HepG2 (cell line): ENCODE measurements around the gene PDZD4. TPM values are rescaled to one million over a fixed set of nuclear protein-coding genes. Genes with fewer than 3 reads are reported as not detected.

Experiments
- ATAC-seq: fragments of 200-7000 bp; cut with Tn5 transposase; 3 replicates; pipeline ENCODE4 v1.9.1; 2020; ENCODE audit warnings: mild to moderate bottlenecking, moderate library complexity
- BruUV-seq: library from RNA; stranded (reverse); fragments of 400-500 nt; replicated peaks from 2 replicates; lab custom pipeline; 2021; lab: Mats Ljungman, UMichigan
- CTCF ChIA-PET: fragments of 300-600 bp; formaldehyde crosslinking; extraction: SDS; loops from one replicate; lab custom pipeline; 2021; ENCODE audit warnings: low total read pairs, inconsistent platforms, low intra/inter-chr PET ratio; lab: Yijun Ruan, JAX
- POLR2A ChIA-PET: fragments of 350-600 bp; sonication (Branson Sonifier 250); formaldehyde crosslinking; loops from one replicate; lab custom pipeline; 2020; ENCODE audit warnings: antibody characterized with exemption, inconsistent platforms; lab: Yijun Ruan, JAX
- DNase-seq: peaks from one replicate; pipeline ENCODE4 v3.0.0-alpha.2; 2015; ENCODE audit warnings: low spot score
- FAIRE-seq: peaks from 3 replicates; lab custom pipeline; 2011; peaks lifted over from hg19 to GRCh38; lab: Jason Lieb, UNC
- H2AFZ ChIP-seq: one replicate; pipeline ENCODE4 v1.6.1; 2011; ENCODE audit warnings: low read length, inconsistent platforms
- H3K27ac ChIP-seq: fragments of 300-600 bp; 3 replicates; pipeline ENCODE4 v1.8.0; 2011; ENCODE audit warnings: mixed run types, mild to moderate bottlenecking, mixed read lengths, low read length, inconsistent platforms; ENCODE audit not compliant: insufficient read depth; ENCODE audit errors: extremely low read length
- H3K27me3 ChIP-seq, 2 experiments: fragments of 200-600 bp in 1 of 2; 2 replicates in 1 of 2; 3 replicates in 1 of 2; pipeline versions ENCODE4 v1.6.0 to v1.8.0; 2011; ENCODE audit warnings: low read length in 2 of 2, mild to moderate bottlenecking in 2 of 2, moderate library complexity in 2 of 2, inconsistent platforms in 1 of 2; ENCODE audit not compliant: insufficient read depth in 2 of 2, control insufficient read depth in 1 of 2
- H3K36me3 ChIP-seq, 2 experiments: fragments of 200-600 bp in 1 of 2; replicated peaks in 1 of 2; 2 replicates in 1 of 2; 3 replicates in 1 of 2; pipeline versions ENCODE4 v1.5.1 to v1.8.0; 2011; ENCODE audit warnings: low read length in 2 of 2, inconsistent platforms in 1 of 2; ENCODE audit not compliant: insufficient read depth in 2 of 2, control insufficient read depth in 1 of 2
- H3K4me1 ChIP-seq: 2 replicates; pipeline ENCODE4 v1.5.1; 2012; ENCODE audit warnings: low read length, inconsistent platforms; ENCODE audit not compliant: insufficient read depth
- H3K4me2 ChIP-seq: 2 replicates; pipeline ENCODE4 v1.6.0; 2011; ENCODE audit warnings: low read depth, low read length, inconsistent platforms
- H3K4me3 ChIP-seq, 3 experiments: fragments of 200-600 bp in 1 of 3; sonication (generic), shearing (Covaris generic) in 1 of 3; replicated peaks in 1 of 3; 2 replicates each; pipeline ENCODE4 v1.5.1; 2011 to 2016; ENCODE audit warnings: low read length in 3 of 3, inconsistent platforms in 2 of 3, low read depth in 2 of 3, mild to moderate bottlenecking in 2 of 3, control low read depth in 1 of 3, mixed read lengths in 1 of 3; ENCODE audit not compliant: insufficient read depth in 1 of 3
- H3K79me2 ChIP-seq: one replicate; pipeline ENCODE4 v1.6.1; 2011; ENCODE audit warnings: low read length, inconsistent platforms; ENCODE audit not compliant: insufficient read depth
- H3K9ac ChIP-seq: 2 replicates; pipeline ENCODE4 v1.6.0; 2011; ENCODE audit warnings: mild to moderate bottlenecking, low read depth, low read length, inconsistent platforms; ENCODE audit not compliant: insufficient read depth
- H3K9me3 ChIP-seq: 2 replicates; pipeline ENCODE4 v1.5.1; 2012; ENCODE audit warnings: mild to moderate bottlenecking, low read length
- H4K20me1 ChIP-seq: 2 replicates; pipeline ENCODE4 v1.6.0; 2011; ENCODE audit warnings: inconsistent platforms, mild to moderate bottlenecking, low read length, moderate library complexity; ENCODE audit not compliant: insufficient read depth
- BRD4 ChIP-seq: sonication (generic); formaldehyde crosslinking; IDR thresholded peaks from 2 replicates; pipeline ENCODE4 v1.4.0; 2020; ENCODE audit warnings: missing genetic modification reagents
- EZH2 ChIP-seq: conservative IDR thresholded peaks from 2 replicates; pipeline ENCODE4 v1.6.1; 2012; ENCODE audit warnings: mild to moderate bottlenecking, low read depth, low read length, moderate library complexity
- KDM6A ChIP-seq: IDR thresholded peaks from 2 replicates; pipeline ENCODE4 v1.6.1; 2016; ENCODE audit warnings: low read depth
- ZBTB49 ChIP-seq: sonication (generic); formaldehyde crosslinking; IDR thresholded peaks from 2 replicates; pipeline ENCODE4 v1.4.0; 2020; ENCODE audit warnings: missing genetic modification reagents, borderline replicate concordance
- ZNF775 ChIP-seq: sonication (generic); formaldehyde crosslinking; IDR thresholded peaks from 2 replicates; pipeline ENCODE4 v1.4.0; 2020; ENCODE audit warnings: missing genetic modification reagents, mild to moderate bottlenecking, moderate library complexity, borderline replicate concordance
- WGBS: methylation state at CpG from one replicate; pipeline ENCODE4 v1.1.6; 2017; ENCODE audit warnings: low lambda C conversion rate; 5-methylcytosine and 5-hydroxymethylcytosine counted together
- in situ Hi-C: cut with HindIII; loops from 2 replicates; pipeline ENCODE4 v1.10.0; 2017; ENCODE audit warnings: low pct_unique_long_range_greater_than_20kb; ENCODE audit not compliant: extremely low pct_ligation_motif_present
- intact Hi-C: fragments of 100-400 bp; cut with micrococcal nuclease; formaldehyde crosslinking; loops from one replicate; pipeline ENCODE4 v1.10.0; 2022; ENCODE audit not compliant: unreplicated experiment
- polyA plus RNA-seq, 8 experiments: library from polyadenylated mRNA; depleted of rRNA in 3 of 8; stranded (reverse) in 7 of 8; unstranded in 1 of 8; fragments of >200 nt; fragmentation: Illumina TruSeq in 4 of 8; extraction: Trizol in 4 of 8; gene quantifications; 2 replicates each; pipeline versions ENCODE4 v1.2.1 to v1.2.3, GENCODE V29; 2011 to 2016; ENCODE audit warnings: low read depth in 4 of 8, missing spikeins in 1 of 8, mixed read lengths in 1 of 8; ENCODE audit not compliant: insufficient read depth in 1 of 8
- total RNA-seq, 5 experiments: library from RNA; depleted of rRNA; stranded (reverse); fragments of >200 nt; fragmentation: Illumina TruSeq; extraction: Trizol; gene quantifications; 2 replicates each; pipeline ENCODE4 v1.2.3, GENCODE V29; 2016; ENCODE audit warnings: low read depth in 1 of 5

PDZD4 gene
- total and polyA plus RNA-seq, 2 of the 13 experiments (the other 11 are each of a cell fraction or from before 2014, with no cell fraction given) = not detected

DNA sequence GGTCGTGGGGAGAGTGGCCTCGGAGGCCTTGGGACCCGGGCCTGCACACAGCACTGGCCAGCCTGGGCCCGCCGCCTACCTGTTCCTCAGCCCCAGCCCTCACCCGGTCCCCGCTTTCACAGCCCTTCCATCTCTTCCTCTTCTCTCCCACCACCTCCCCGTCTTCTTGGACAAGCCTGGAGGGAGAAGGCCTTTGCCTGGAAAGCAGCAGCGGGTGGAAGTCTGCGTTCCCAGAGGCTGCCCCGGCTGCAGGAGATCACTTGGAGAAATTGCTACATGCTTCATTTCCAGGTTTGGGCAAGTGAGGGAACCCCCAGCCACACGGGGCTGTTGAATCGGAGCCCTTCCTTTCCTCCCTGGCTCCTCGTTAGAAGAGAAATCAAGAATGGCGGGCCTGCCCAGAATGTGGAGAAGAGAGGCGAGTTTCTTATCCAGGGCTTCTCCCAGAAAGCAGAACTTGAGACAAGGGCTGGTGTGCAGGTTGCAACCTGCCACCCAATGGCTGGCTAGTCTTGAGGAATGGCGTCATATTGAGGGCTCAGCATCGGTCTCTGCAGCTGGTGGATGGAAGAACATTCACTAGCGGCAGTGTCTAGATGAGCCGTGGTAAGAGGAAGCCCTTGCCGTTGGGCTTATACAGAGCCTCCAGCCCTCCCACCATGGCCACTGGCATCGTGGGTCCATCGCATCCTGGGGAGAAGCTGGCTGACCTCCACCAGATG, 1.2 kb upstream of the PDZD4 start:
- in situ Hi-C loops (no loop called here), intact Hi-C loops (no loop called here)
- TF ChIP-seq ZBTB49 (CRISPR knock-in tag) (no peak), KDM6A (CRISPR knock-in tag) (no peak), EZH2 (0 out of 2 replicates have a peak, but pooled peaks have one; percentile 65), ZNF775 (CRISPR knock-in tag) (no peak), BRD4 (CRISPR knock-in tag) (no peak)
- Histone ChIP-seq H3K36me3 (no peaks in the 10 kb centered on the region), H3K27ac (no peak overlapping the region), H3K9ac (no peak overlapping the region), H2AFZ (no peak overlapping the region), H3K79me2 (no peaks in the 10 kb centered on the region), H3K4me2 (no peak overlapping the region), H3K9me3 (no peaks in the 10 kb centered on the region), H3K4me1 (no peaks in the 10 kb centered on the region), H3K4me3 (no peak overlapping the region), H4K20me1 (no peaks in the 10 kb centered on the region), H3K27me3 (peaks cover 4 to 26% of the 10 kb centered on the region in 2 experiments; a peak in 3 of 5 replicates)
- DNase-seq (no peak), FAIRE-seq (no peak), ATAC-seq (no peak)
- ChIA-PET POLR2A (no interaction called here), CTCF (no interaction called here)
- no TSS peak for BruUV-seq
- 51% methylated on average over 8 of the region's 23 CpGs for WGBS
